OCI-LY7 (cell line): ENCODE results near the gene WWOX. TPM values are rescaled to one million over a fixed set of nuclear protein-coding genes. Genes with fewer than 3 reads are reported as not detected.

Experiments
- BruUV-seq: library from RNA; stranded (reverse); fragments of 400-500 nt; replicated peaks from 2 replicates; lab custom pipeline; 2021; lab: Mats Ljungman, UMichigan
- CTCF ChIA-PET: fragments of 300-600 bp; sonication (Branson Sonifier 250); formaldehyde crosslinking; loops from one replicate; lab custom pipeline; 2022; ENCODE audit warnings: antibody characterized with exemption; ENCODE audit not compliant: unreplicated experiment; lab: Charles Lee
- POLR2A ChIA-PET: fragments of 300-600 bp; sonication (Branson Sonifier 250); formaldehyde crosslinking; loops from one replicate; lab custom pipeline; 2022; ENCODE audit warnings: antibody characterized with exemption; lab: Charles Lee
- DNase-seq: peaks from one replicate; pipeline ENCODE4 v3.0.0-alpha.2; 2015; ENCODE audit warnings: low spot score
- H2AFZ ChIP-seq: fragments of 200-600 bp; sonication (generic), shearing (Covaris generic); 2 replicates; pipeline ENCODE4 v1.6.1; 2014; ENCODE audit warnings: mild to moderate bottlenecking, antibody characterized with exemption, low read length, moderate library complexity
- H3K27ac ChIP-seq: fragments of 200-600 bp; sonication (generic); 2 replicates; pipeline ENCODE4 v1.5.1; 2014; ENCODE audit warnings: mixed run types, low read depth, mild to moderate bottlenecking, moderate library complexity, low read length, inconsistent platforms; ENCODE audit not compliant: poor library complexity, severe bottlenecking
- H3K36me3 ChIP-seq: fragments of 200-600 bp; sonication (generic); 2 replicates; pipeline ENCODE4 v1.6.1; 2014; ENCODE audit warnings: mild to moderate bottlenecking, antibody characterized with exemption, low read length, moderate library complexity, mixed read lengths; ENCODE audit not compliant: insufficient read depth
- H3K4me1 ChIP-seq: fragments of 200-600 bp; sonication (generic); 2 replicates; pipeline ENCODE4 v1.5.1; 2014; ENCODE audit warnings: mild to moderate bottlenecking, low read length; ENCODE audit not compliant: insufficient read depth, poor library complexity, severe bottlenecking
- H3K4me2 ChIP-seq: fragments of 200-600 bp; sonication (generic); 2 replicates; pipeline ENCODE4 v1.6.1; 2014; ENCODE audit warnings: mild to moderate bottlenecking, low read length
- H3K4me3 ChIP-seq: fragments of 200-600 bp; sonication (generic); 2 replicates; pipeline ENCODE4 v1.5.1; 2014; ENCODE audit warnings: mild to moderate bottlenecking, low read depth, low read length; ENCODE audit not compliant: poor library complexity, severe bottlenecking
- H3K79me2 ChIP-seq: fragments of 200-600 bp; sonication (generic); 2 replicates; pipeline ENCODE4 v1.6.1; 2016; ENCODE audit warnings: low read depth, mild to moderate bottlenecking, low read length, moderate library complexity, mixed read lengths; ENCODE audit not compliant: insufficient read depth
- H3K9me2 ChIP-seq: fragments of 200-600 bp; sonication (generic); 2 replicates; pipeline ENCODE4 v1.6.1; 2016; ENCODE audit warnings: mild to moderate bottlenecking, low read length, mixed read lengths; ENCODE audit not compliant: insufficient read depth
- H3K9me3 ChIP-seq: fragments of 200-600 bp; sonication (generic); 2 replicates; pipeline ENCODE4 v1.6.1; 2014; ENCODE audit warnings: mild to moderate bottlenecking, mixed run types, low read length, mixed read lengths
- H4K20me1 ChIP-seq: fragments of 200-600 bp; sonication (generic); 2 replicates; pipeline ENCODE4 v1.6.1; 2014; ENCODE audit warnings: mild to moderate bottlenecking, antibody characterized with exemption, low read length, moderate library complexity, mixed read lengths; ENCODE audit not compliant: insufficient read depth
- EZH2phosphoT487 ChIP-seq: fragments of 200-600 bp; sonication (generic); IDR thresholded peaks from 2 replicates; pipeline ENCODE4 v1.6.1; 2018; ENCODE audit warnings: low read depth, borderline replicate concordance, mild to moderate bottlenecking, mixed run types, antibody characterized with exemption, low read length, moderate library complexity, mixed read lengths
- intact Hi-C: fragments of 100-400 bp; cut with micrococcal nuclease; formaldehyde crosslinking; loops from one replicate; pipeline ENCODE4 v1.10.0; 2022; ENCODE audit not compliant: unreplicated experiment
- total RNA-seq, 2 experiments: library from RNA; depleted of rRNA in 1 of 2; stranded (reverse); fragments of >200 nt in 1 of 2; shearing (Covaris generic) in 1 of 2; gene quantifications; 2 replicates each; pipeline ENCODE4 v1.2.3, GENCODE V29; 2014 to 2022
- TF ChIP-seq, protein P1 (sequence below): fragments of 200-600 bp; sonication (generic); conservative IDR thresholded peaks from 2 replicates; pipeline ENCODE4 v1.5.1; 2014; ENCODE audit warnings: mild to moderate bottlenecking, antibody characterized with exemption, low read length, moderate library complexity, mixed read lengths

Gene WWOX
- total RNA-seq, 2 experiments from 2014 or later = 40.2 to 47.6 TPM

DNA sequence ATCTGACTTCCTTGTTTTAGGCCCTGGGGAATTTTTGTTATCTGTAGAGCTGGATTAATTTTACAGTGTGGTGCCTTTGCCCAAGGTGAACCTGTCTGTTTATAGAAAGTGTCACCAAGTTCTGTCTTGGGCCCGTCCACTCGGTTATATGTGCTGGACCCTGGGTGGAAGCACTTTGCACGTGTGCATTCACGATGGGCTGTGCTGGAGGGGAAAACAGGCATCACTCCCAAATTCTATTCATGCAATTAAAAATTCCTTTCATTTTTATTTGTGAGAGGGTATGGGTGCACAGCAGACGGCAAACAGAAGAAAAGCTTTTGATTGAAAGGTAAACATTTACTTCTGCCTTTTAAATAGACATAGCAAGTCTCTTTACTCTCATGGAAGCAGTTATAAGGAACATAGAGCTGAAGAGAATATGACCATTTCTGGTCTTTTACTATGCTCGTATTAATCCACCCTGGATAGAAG lies 101.2 kb downstream of the WWOX start:
- ChIA-PET CTCF (no interaction called here), POLR2A (no interaction called here)
- Histone ChIP-seq H3K36me3 (no peaks in the 10 kb centered on the region), H3K4me2 (no peak overlapping the region), H3K4me1 (peaks cover 13% of the 10 kb centered on the region), H3K27ac (no peak overlapping the region), H3K79me2 (no peaks in the 10 kb centered on the region), H3K9me3 (no peaks in the 10 kb centered on the region), H3K9me2 (no peaks in the 10 kb centered on the region), H2AFZ (no peak overlapping the region), H3K4me3 (no peak overlapping the region), H4K20me1 (no peaks in the 10 kb centered on the region)
- TF ChIP-seq EZH2phosphoT487 = no peak
- TF ChIP-seq, protein P1, sequence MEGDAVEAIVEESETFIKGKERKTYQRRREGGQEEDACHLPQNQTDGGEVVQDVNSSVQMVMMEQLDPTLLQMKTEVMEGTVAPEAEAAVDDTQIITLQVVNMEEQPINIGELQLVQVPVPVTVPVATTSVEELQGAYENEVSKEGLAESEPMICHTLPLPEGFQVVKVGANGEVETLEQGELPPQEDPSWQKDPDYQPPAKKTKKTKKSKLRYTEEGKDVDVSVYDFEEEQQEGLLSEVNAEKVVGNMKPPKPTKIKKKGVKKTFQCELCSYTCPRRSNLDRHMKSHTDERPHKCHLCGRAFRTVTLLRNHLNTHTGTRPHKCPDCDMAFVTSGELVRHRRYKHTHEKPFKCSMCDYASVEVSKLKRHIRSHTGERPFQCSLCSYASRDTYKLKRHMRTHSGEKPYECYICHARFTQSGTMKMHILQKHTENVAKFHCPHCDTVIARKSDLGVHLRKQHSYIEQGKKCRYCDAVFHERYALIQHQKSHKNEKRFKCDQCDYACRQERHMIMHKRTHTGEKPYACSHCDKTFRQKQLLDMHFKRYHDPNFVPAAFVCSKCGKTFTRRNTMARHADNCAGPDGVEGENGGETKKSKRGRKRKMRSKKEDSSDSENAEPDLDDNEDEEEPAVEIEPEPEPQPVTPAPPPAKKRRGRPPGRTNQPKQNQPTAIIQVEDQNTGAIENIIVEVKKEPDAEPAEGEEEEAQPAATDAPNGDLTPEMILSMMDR = no peak
- no TSS peak for BruUV-seq
- DNase-seq = no peak
- intact Hi-C loops = no loop called here

DNA sequence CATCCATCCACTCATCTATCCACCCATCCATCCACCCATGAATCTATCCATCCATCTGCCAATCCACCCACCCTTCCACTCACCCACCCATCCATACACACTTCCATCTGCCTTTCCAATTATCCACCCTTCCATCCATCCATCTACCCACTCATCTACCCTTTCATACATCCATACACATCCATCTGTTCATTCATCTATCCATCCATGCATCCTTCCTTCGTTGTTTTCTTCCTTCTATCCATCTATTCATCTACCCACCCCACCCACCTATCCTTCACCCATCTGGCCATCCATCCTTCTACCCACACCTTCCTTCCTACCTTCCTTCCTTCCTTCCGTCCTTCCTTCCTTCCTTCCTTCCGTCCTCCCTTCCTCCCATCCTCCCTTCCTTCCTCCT lies 106.1 kb downstream of the WWOX start:
- Histone ChIP-seq H3K4me3 (no peak overlapping the region), H3K9me3 (no peaks in the 10 kb centered on the region), H3K4me1 (no peaks in the 10 kb centered on the region), H3K36me3 (no peaks in the 10 kb centered on the region), H3K9me2 (no peaks in the 10 kb centered on the region), H3K27ac (no peak overlapping the region), H3K79me2 (no peaks in the 10 kb centered on the region), H3K4me2 (no peak overlapping the region), H4K20me1 (no peaks in the 10 kb centered on the region), H2AFZ (no peak overlapping the region)
- no peak for TF ChIP-seq EZH2phosphoT487
- TF ChIP-seq, protein P1 = no peak
- intact Hi-C loops = no loop called here
- no peak for DNase-seq
- BruUV-seq = no TSS peak
- ChIA-PET POLR2A (no interaction called here), CTCF (no interaction called here)

DNA sequence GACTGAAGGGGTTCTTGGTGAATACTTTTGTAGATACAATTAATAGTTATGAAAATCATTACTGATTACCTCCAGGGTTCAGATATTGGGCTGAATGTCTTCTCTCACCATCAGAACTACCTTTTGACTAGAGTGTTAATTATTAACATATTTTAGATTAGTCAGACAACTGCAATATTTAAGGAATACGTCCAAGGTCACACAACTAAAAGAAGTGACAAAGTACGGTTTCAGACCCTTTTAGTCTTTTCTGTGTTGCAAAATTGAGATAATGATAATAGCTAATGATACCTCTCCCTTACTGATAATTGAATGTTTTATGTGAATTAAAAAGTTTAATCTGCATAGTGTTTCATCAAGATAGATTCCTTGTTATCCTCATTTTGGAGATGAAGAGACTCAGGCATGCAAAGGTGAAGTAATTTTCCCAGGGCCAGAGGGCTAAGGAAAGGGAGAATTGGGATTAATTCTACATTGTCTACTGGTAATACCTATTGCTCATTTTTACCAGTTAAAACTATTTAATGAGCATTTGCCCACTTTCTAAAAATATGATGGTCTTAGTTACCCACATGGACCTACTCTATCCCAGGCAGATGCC lies 107.3 kb downstream of the WWOX start:
- CTCF ChIA-PET = no interaction called here
- H2AFZ ChIP-seq = no peak overlapping the region
- no peaks in the 10 kb centered on the region for H3K4me1 ChIP-seq
- DNase-seq = no peak
- H3K4me3 ChIP-seq = no peak overlapping the region
- no peaks in the 10 kb centered on the region for H4K20me1 ChIP-seq
- no peak overlapping the region for H3K27ac ChIP-seq
- H3K4me2 ChIP-seq = no peak overlapping the region
- POLR2A ChIA-PET = no interaction called here
- H3K9me3 ChIP-seq = no peaks in the 10 kb centered on the region
- H3K36me3 ChIP-seq = no peaks in the 10 kb centered on the region
- TF ChIP-seq, protein P1 = no peak
- TF ChIP-seq EZH2phosphoT487 = no peak
- H3K9me2 ChIP-seq = no peaks in the 10 kb centered on the region
- no peaks in the 10 kb centered on the region for H3K79me2 ChIP-seq
- intact Hi-C loops = no loop called here
- no TSS peak for BruUV-seq
